Breast epithelium (tissue), 4 donors: ENCODE data around the gene MTCH2. TPM values are rescaled to one million over a fixed set of nuclear protein-coding genes. Genes with fewer than 3 reads are reported as not detected.
"Not testable (repeated sequence)": the region's sequence is repeated elsewhere in the genome, so short reads cannot be mapped to it uniquely, and the experiment has no call there.

Experiments used
- DNase-seq, 2 donors: peaks; one replicate each; pipeline ENCODE4 v3.0.0-alpha.2; 2019; ENCODE audit warnings: low spot score in 2 of 2
- H3K27ac ChIP-seq, 2 donors: fragments of 200-600 bp; sonication (generic) in 1 of 2; one replicate each; pipeline ENCODE4 v1.5.1; 2016 to 2019; ENCODE audit warnings: mild to moderate bottlenecking in 1 of 2
- H3K27me3 ChIP-seq, 2 donors: fragments of 200-600 bp; sonication (generic) in 1 of 2; one replicate each; pipeline versions ENCODE4 v1.5.1 to v1.6.0; 2017 to 2019; ENCODE audit warnings: control low read depth in 1 of 2, mild to moderate bottlenecking in 1 of 2
- H3K36me3 ChIP-seq: fragments of 200-600 bp; one replicate; pipeline ENCODE4 v1.5.1; 2019
- H3K4me1 ChIP-seq, 2 donors: fragments of 200-600 bp; sonication (generic); one replicate each; pipeline ENCODE4 v1.5.1; 2016 to 2019; ENCODE audit warnings: control low read depth in 1 of 2
- H3K4me3 ChIP-seq, 3 donors: fragments of 200-600 bp; sonication (generic); 1 replicate in 2 of 3; 2 replicates in 1 of 3; pipeline ENCODE4 v1.5.1; 2016 to 2019; ENCODE audit warnings: mild to moderate bottlenecking in 3 of 3, moderate library complexity in 2 of 3
- H3K9me3 ChIP-seq, 2 donors: fragments of 200-600 bp; sonication (generic) in 1 of 2; one replicate each; pipeline ENCODE4 v1.5.1; 2016 to 2019; ENCODE audit warnings: control low read depth in 1 of 2
- CTCF ChIP-seq, 3 donors: fragments of 450-650 bp; IDR thresholded peaks; one replicate each; pipeline ENCODE4 v1.5.1; 2016 to 2017; ENCODE audit warnings: antibody characterized with exemption in 3 of 3, mild to moderate bottlenecking in 3 of 3, moderate library complexity in 3 of 3
- POLR2A ChIP-seq: fragments of 450-650 bp; IDR thresholded peaks from one replicate; pipeline ENCODE4 v1.6.1; 2016; ENCODE audit warnings: antibody characterized with exemption, mild to moderate bottlenecking, moderate library complexity
- POLR2AphosphoS5 ChIP-seq, 3 donors: sonication (generic); formaldehyde crosslinking; IDR thresholded peaks; one replicate each; pipeline ENCODE4 v1.6.1; 2017; ENCODE audit warnings: antibody characterized with exemption in 3 of 3
- intact Hi-C: fragments of 100-400 bp; cut with DNase I; formaldehyde crosslinking; loops from one replicate; pipeline ENCODE4 v1.15.1; 2023; ENCODE audit warnings: low total_unique reads
- total RNA-seq, 3 donors: library from RNA; depleted of rRNA; stranded (reverse); fragments of >200 nt; gene quantifications; one replicate each; pipeline ENCODE4 v1.1.0, GENCODE V29; 2016

Gene MTCH2
- total RNA-seq, 3 donors from 2014 or later = 38.7 to 47.5 (median 46.0) TPM

- no peaks in the 10 kb centered on the region for H3K27me3 ChIP-seq
- H3K36me3 ChIP-seq = no peaks in the 10 kb centered on the region
- no peaks in the 10 kb centered on the region for H3K4me1 ChIP-seq
- H3K9me3 ChIP-seq = no peaks in the 10 kb centered on the region
- intact Hi-C loops = no loop called here
- no peak overlapping the region for H3K27ac ChIP-seq
- DNase-seq = no peak
- TF ChIP-seq POLR2AphosphoS5 (IDR thresholded peaks at IDR 0.05) = no peak
- no peak for TF ChIP-seq POLR2A
- no peak overlapping the region for H3K4me3 ChIP-seq
Observed at GRCh38 chr11:47651818-47652469, 9.6 kb upstream of the MTCH2 start.

GRCh38 chr11:47649276-47649675, 6.9 kb upstream of the MTCH2 start:
- no peaks in the 10 kb centered on the region for H3K36me3 ChIP-seq
- H3K27ac ChIP-seq = no peak overlapping the region
- intact Hi-C loops = no loop called here
- no peaks in the 10 kb centered on the region for H3K4me1 ChIP-seq
- no peaks in the 10 kb centered on the region for H3K27me3 ChIP-seq
- no peak overlapping the region for H3K4me3 ChIP-seq
- no peak for DNase-seq
- no peaks in the 10 kb centered on the region for H3K9me3 ChIP-seq
- TF ChIP-seq POLR2AphosphoS5 (IDR thresholded peaks at IDR 0.05) = no peak
- no peak for TF ChIP-seq CTCF (IDR thresholded peaks at IDR 0.05)
- no peak for TF ChIP-seq POLR2A

- intact Hi-C loops = no loop called here
- TF ChIP-seq POLR2A (no peak), POLR2AphosphoS5 (IDR thresholded peaks at IDR 0.05) (no peak), CTCF (IDR thresholded peaks at IDR 0.05) (no peak)
- DNase-seq = no peak
- no peaks in the 10 kb centered on the region for H3K4me1 ChIP-seq
- no peak overlapping the region for H3K27ac ChIP-seq
- no peaks in the 10 kb centered on the region for H3K27me3 ChIP-seq
- H3K4me3 ChIP-seq = no peak overlapping the region
- H3K9me3 ChIP-seq = no peaks in the 10 kb centered on the region
- H3K36me3 ChIP-seq = no peaks in the 10 kb centered on the region
Observed at GRCh38 chr11:47646019-47646418, 3.7 kb upstream of the MTCH2 start.

GRCh38 chr11:47645500-47645899, 3.1 kb upstream of the MTCH2 start:
- Histone ChIP-seq H3K9me3 (no peaks in the 10 kb centered on the region), H3K27me3 (no peaks in the 10 kb centered on the region), H3K27ac (no peak overlapping the region), H3K36me3 (no peaks in the 10 kb centered on the region), H3K4me3 (no peak overlapping the region), H3K4me1 (no peaks in the 10 kb centered on the region)
- intact Hi-C loops = no loop called here
- DNase-seq = no peak
- TF ChIP-seq POLR2A (no peak), POLR2AphosphoS5 (IDR thresholded peaks at IDR 0.05) (no peak), CTCF (IDR thresholded peaks at IDR 0.05) (no peak)

- DNase-seq = no peak
- TF ChIP-seq POLR2AphosphoS5 (IDR thresholded peaks at IDR 0.05) (no peak), POLR2A (no peak), CTCF (IDR thresholded peaks at IDR 0.05) (no peak)
- no peaks in the 10 kb centered on the region for H3K4me1 ChIP-seq
- peaks cover 7% of the 10 kb centered on the region for H3K36me3 ChIP-seq
- H3K9me3 ChIP-seq = no peaks in the 10 kb centered on the region
- H3K27me3 ChIP-seq = no peaks in the 10 kb centered on the region
- intact Hi-C loops = no loop called here
- peak overlapping the region; percentile 92 to 97 for H3K27ac ChIP-seq
- H3K4me3 ChIP-seq = peak overlapping the region; percentile 77 to 87 (median 80)
Observed at GRCh38 chr11:47641600-47642098, 710 bp downstream of the MTCH2 start.

DNA sequence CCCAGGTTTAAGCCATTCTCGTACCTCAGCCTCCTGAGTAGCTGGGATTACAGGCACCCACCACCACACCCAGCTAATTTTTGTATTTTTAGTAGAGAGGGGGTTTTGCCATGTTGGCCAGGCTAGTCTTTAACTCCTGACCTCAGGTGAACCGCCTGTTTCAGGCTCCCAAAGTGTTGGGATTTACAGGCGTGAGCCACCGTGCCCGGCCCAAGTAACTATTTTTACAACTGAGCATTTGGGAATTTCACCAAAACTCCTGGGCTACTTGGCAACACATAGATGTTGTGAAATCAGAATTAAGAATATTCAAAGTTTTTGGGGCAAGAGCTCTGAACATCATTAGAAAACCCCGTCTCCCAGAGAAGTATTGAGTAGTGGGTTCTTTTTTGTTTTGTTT, 1.9 kb downstream of the MTCH2 start:
- H3K36me3 ChIP-seq, H3K27me3 ChIP-seq, H3K4me3 ChIP-seq, H3K9me3 ChIP-seq, DNase-seq, H3K27ac ChIP-seq, intact Hi-C loops, H3K4me1 ChIP-seq: not testable (repeated sequence)

DNA sequence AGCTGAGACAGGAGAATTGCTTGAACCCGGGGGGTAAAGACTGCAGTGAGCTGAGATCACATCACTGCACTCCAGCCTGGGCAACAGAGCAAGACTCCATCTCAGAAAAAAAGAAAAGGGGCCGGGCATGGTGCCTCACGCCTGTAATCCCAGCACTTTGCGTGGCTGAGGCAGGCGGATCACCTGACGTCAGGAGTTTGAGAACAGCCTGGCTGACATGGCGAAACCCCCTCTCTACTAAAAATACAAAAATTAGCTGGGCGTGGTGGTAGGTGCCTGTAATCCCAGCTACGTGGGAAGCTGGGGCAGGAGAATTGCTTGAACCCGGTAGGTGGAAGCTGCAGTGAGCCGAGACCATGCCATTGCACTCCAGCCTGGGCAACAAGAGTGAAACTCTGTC, 6.0 kb downstream of the MTCH2 start:
- H3K36me3 ChIP-seq, H3K4me1 ChIP-seq, H3K27ac ChIP-seq, H3K4me3 ChIP-seq, H3K27me3 ChIP-seq, intact Hi-C loops, DNase-seq, H3K9me3 ChIP-seq: not testable (repeated sequence)
